SU-DHL-6 (cell line): ENCODE measurements around the gene RNGTT.

Experiments
- H2AFZ ChIP-seq: fragments of 200-600 bp; sonication (generic); 2 replicates; pipeline ENCODE4 v1.6.1; 2014; ENCODE audit warnings: low read depth, mild to moderate bottlenecking, moderate library complexity, mixed read lengths, antibody characterized with exemption, low read length; ENCODE audit not compliant: severe bottlenecking
- H3F3A ChIP-seq: fragments of 200-600 bp; shearing (Covaris generic); 2 replicates; pipeline ENCODE4 v1.6.0; 2016; ENCODE audit warnings: antibody characterized with exemption, mild to moderate bottlenecking; ENCODE audit not compliant: insufficient read depth
- H3K27ac ChIP-seq: fragments of 200-600 bp; sonication (generic); 2 replicates; pipeline ENCODE4 v1.5.1; 2016; ENCODE audit warnings: low read depth, mild to moderate bottlenecking, low read length, moderate library complexity, mixed read lengths
- H3K27me3 ChIP-seq: fragments of 200-600 bp; sonication (generic), shearing (Covaris generic); 2 replicates; pipeline ENCODE4 v1.6.0; 2014; ENCODE audit warnings: mild to moderate bottlenecking, low read length
- H3K36me3 ChIP-seq: fragments of 200-600 bp; sonication (generic); 2 replicates; pipeline ENCODE4 v1.6.1; 2014; ENCODE audit warnings: mild to moderate bottlenecking, low read length, mixed read lengths
- H3K4me2 ChIP-seq: fragments of 300-600, 200-600 bp; shearing (Covaris generic), sonication (generic); 2 replicates; pipeline ENCODE4 v1.6.0; 2014; ENCODE audit warnings: low read length, low read depth, mild to moderate bottlenecking; ENCODE audit not compliant: poor library complexity, severe bottlenecking
- H3K4me3 ChIP-seq: fragments of 200-600 bp; sonication (generic); 2 replicates; pipeline ENCODE4 v1.5.1; 2014; ENCODE audit warnings: antibody characterized with exemption, low read length, mild to moderate bottlenecking, mixed read lengths; ENCODE audit not compliant: insufficient read depth, poor library complexity, severe bottlenecking
- H3K79me2 ChIP-seq: fragments of 200-600 bp; sonication (generic); 2 replicates; pipeline ENCODE4 v1.6.1; 2014; ENCODE audit warnings: mild to moderate bottlenecking, low read length, moderate library complexity; ENCODE audit not compliant: insufficient read depth
- H3K9ac ChIP-seq: fragments of 200-600 bp; sonication (generic); 2 replicates; pipeline ENCODE4 v1.7.0; 2014; ENCODE audit warnings: mild to moderate bottlenecking, low read length
- H3K9me2 ChIP-seq: fragments of 200-600 bp; sonication (generic); replicated peaks from 2 replicates; pipeline ENCODE4 v1.6.1; 2014; ENCODE audit warnings: low read length; ENCODE audit not compliant: insufficient read depth
- H3K9me3 ChIP-seq: fragments of 200-600 bp; sonication (generic); 2 replicates; pipeline ENCODE4 v1.6.1; 2014; ENCODE audit warnings: low read length, mixed read lengths; ENCODE audit not compliant: insufficient read depth
- H4K20me1 ChIP-seq: fragments of 200-600 bp; sonication (generic); 2 replicates; pipeline ENCODE4 v1.6.1; 2014; ENCODE audit warnings: low read depth, mild to moderate bottlenecking, antibody characterized with exemption, low read length, moderate library complexity, mixed read lengths
- CTCF ChIP-seq: fragments of 200-600 bp; sonication (generic); IDR thresholded peaks from one replicate; pipeline ENCODE4 v1.5.1; 2017; ENCODE audit warnings: antibody characterized with exemption, mild to moderate bottlenecking, low read length, moderate library complexity; ENCODE audit not compliant: insufficient read depth, poor library complexity, severe bottlenecking
- EZH2phosphoT487 ChIP-seq: fragments of 200-600 bp; sonication (generic), shearing (Covaris generic); conservative IDR thresholded peaks from 2 replicates; pipeline ENCODE4 v1.6.1; 2018; ENCODE audit warnings: mild to moderate bottlenecking, antibody characterized with exemption, low read length, moderate library complexity, mixed read lengths

Gene RNGTT

GRCh38 chr6:88825856-88826255 lies 137.6 kb downstream of the RNGTT start:
- H3K36me3 ChIP-seq = no peaks in the 10 kb centered on the region
- no peak overlapping the region for H3K27ac ChIP-seq
- no peaks in the 10 kb centered on the region for H3K27me3 ChIP-seq
- H3K79me2 ChIP-seq = peaks cover 4% of the 10 kb centered on the region; the same call in 1 of the 2 replicates
- H3K4me2 ChIP-seq = no peak overlapping the region
- H3K4me3 ChIP-seq = no peak overlapping the region
- TF ChIP-seq CTCF (no peak), EZH2phosphoT487 (no peak)
- no peaks in the 10 kb centered on the region for H3K9me2 ChIP-seq
- H3K9ac ChIP-seq = no peak overlapping the region
- H3F3A ChIP-seq = no peaks in the 10 kb centered on the region
- H2AFZ ChIP-seq = no peak overlapping the region
- no peaks in the 10 kb centered on the region for H4K20me1 ChIP-seq
- H3K9me3 ChIP-seq = no peaks in the 10 kb centered on the region

GRCh38 chr6:88823998-88824397 lies 139.4 kb downstream of the RNGTT start:
- Histone ChIP-seq H3K9me2 (no peaks in the 10 kb centered on the region), H3K36me3 (no peaks in the 10 kb centered on the region), H3K9ac (no peak overlapping the region), H3K4me3 (no peak overlapping the region), H3F3A (no peaks in the 10 kb centered on the region), H3K27ac (no peak overlapping the region), H3K27me3 (no peaks in the 10 kb centered on the region), H2AFZ (no peak overlapping the region), H3K79me2 (peaks cover 4% of the 10 kb centered on the region; the same call in 1 of the 2 replicates), H3K4me2 (no peak overlapping the region), H4K20me1 (no peaks in the 10 kb centered on the region), H3K9me3 (no peaks in the 10 kb centered on the region)
- TF ChIP-seq EZH2phosphoT487 (no peak), CTCF (no peak)

GRCh38 chr6:88815491-88815890 lies 147.9 kb downstream of the RNGTT start:
- H3K79me2 ChIP-seq = no peaks in the 10 kb centered on the region; the same call in 1 of the 2 replicates
- no peak for TF ChIP-seq EZH2phosphoT487
- no peak for TF ChIP-seq CTCF

More at GRCh38 chr6:88815491-88815890, 147.9 kb downstream of the RNGTT start:
- Histone ChIP-seq H3K9me3 (no peaks in the 10 kb centered on the region), H3K36me3 (no peaks in the 10 kb centered on the region), H3K9ac (no peak overlapping the region), H4K20me1 (no peaks in the 10 kb centered on the region), H3K4me2 (no peak overlapping the region), H3K27me3 (no peaks in the 10 kb centered on the region), H3F3A (no peaks in the 10 kb centered on the region), H3K9me2 (no peaks in the 10 kb centered on the region), H3K27ac (no peak overlapping the region), H3K4me3 (no peak overlapping the region), H2AFZ (no peak overlapping the region)
